Stimulated activated memory B cell treated with anti-CD40 and anti-IgM and Interleukin-4, amounts not matched to agents 10 μg/mL and 1 μg/mL and 100 μg/mL, for 72 hours (primary cell): ENCODE data around the gene SLC25A1.

Experiments
- ATAC-seq: fragments of 150-1000 bp; cut with Tn5 transposase; 2 replicates; pipeline ENCODE4 v1.10.0; 2021
- H3K27ac Mint-ChIP-seq: one replicate; pipeline ENCODE4 v1.8.0; 2022; ENCODE audit warnings: mild to moderate bottlenecking, mixed read lengths
- H3K27me3 Mint-ChIP-seq: one replicate; pipeline ENCODE4 v1.8.0; 2022; ENCODE audit warnings: mixed read lengths
- H3K36me3 Mint-ChIP-seq: one replicate; pipeline ENCODE4 v1.8.0; 2022; ENCODE audit warnings: mixed read lengths
- H3K4me1 Mint-ChIP-seq: one replicate; pipeline ENCODE4 v1.8.0; 2022; ENCODE audit warnings: mixed read lengths
- H3K4me3 Mint-ChIP-seq: one replicate; pipeline ENCODE4 v1.8.0; 2022; ENCODE audit warnings: mild to moderate bottlenecking, moderate library complexity, mixed read lengths
- H3K9me3 Mint-ChIP-seq: one replicate; pipeline ENCODE4 v1.8.0; 2022; ENCODE audit warnings: mixed read lengths

The SLC25A1 gene

GRCh38 chr22:19196841-19197612, 18.5 kb upstream of the SLC25A1 start:
- Mint-ChIP-seq H3K36me3 (no peaks in the 10 kb centered on the region), H3K27ac (no peak overlapping the region), H3K4me1 (peaks cover 14% of the 10 kb centered on the region), H3K27me3 (no peaks in the 10 kb centered on the region), H3K9me3 (no peaks in the 10 kb centered on the region), H3K4me3 (no peak overlapping the region)
- no peak for ATAC-seq

- H3K27me3 Mint-ChIP-seq = no peaks in the 10 kb centered on the region
- no peaks in the 10 kb centered on the region for H3K36me3 Mint-ChIP-seq
- peaks cover 14% of the 10 kb centered on the region for H3K4me1 Mint-ChIP-seq
- H3K9me3 Mint-ChIP-seq = no peaks in the 10 kb centered on the region
- ATAC-seq = peak; percentile 62
- no peak overlapping the region for H3K27ac Mint-ChIP-seq
- H3K4me3 Mint-ChIP-seq = peak overlapping the region; percentile 22
These were observed 17.5 kb upstream of the SLC25A1 start for GRCh38 chr22:19195796-19196731.

GRCh38 chr22:19194766-19195536, 16.4 kb upstream of the SLC25A1 start:
- H3K27ac Mint-ChIP-seq = no peak overlapping the region
- H3K36me3 Mint-ChIP-seq = no peaks in the 10 kb centered on the region
- no peak for ATAC-seq
- no peaks in the 10 kb centered on the region for H3K9me3 Mint-ChIP-seq
- H3K27me3 Mint-ChIP-seq = no peaks in the 10 kb centered on the region
- peaks cover 14% of the 10 kb centered on the region for H3K4me1 Mint-ChIP-seq
- no peak overlapping the region for H3K4me3 Mint-ChIP-seq

DNA sequence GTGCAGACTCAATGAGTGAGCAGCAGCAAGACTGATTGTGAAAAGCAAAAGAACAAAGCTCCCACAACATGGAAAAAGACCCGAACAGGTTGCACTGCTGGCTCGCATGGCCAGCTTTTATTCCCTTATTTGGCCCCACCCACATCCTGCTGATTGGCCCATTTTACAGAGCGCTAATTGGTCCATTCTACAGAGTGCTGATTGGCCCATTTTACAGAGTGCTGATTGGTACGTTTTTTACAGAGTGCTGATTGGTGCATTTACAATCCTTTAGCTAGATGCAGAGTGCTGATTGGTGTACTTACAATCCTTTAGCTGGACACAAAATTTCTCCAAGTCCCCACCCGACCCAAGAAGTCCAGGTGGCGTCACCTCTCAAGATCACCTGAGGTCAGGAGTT, 15.3 kb upstream of the SLC25A1 start:
- H3K9me3 Mint-ChIP-seq = no peaks in the 10 kb centered on the region
- H3K4me1 Mint-ChIP-seq = peaks cover 14% of the 10 kb centered on the region
- H3K27me3 Mint-ChIP-seq = no peaks in the 10 kb centered on the region
- H3K4me3 Mint-ChIP-seq = no peak overlapping the region
- no peaks in the 10 kb centered on the region for H3K36me3 Mint-ChIP-seq
- H3K27ac Mint-ChIP-seq = no peak overlapping the region
- no peak for ATAC-seq

GRCh38 chr22:19187716-19188563, 9.4 kb upstream of the SLC25A1 start:
- no peak overlapping the region for H3K4me3 Mint-ChIP-seq

DNA sequence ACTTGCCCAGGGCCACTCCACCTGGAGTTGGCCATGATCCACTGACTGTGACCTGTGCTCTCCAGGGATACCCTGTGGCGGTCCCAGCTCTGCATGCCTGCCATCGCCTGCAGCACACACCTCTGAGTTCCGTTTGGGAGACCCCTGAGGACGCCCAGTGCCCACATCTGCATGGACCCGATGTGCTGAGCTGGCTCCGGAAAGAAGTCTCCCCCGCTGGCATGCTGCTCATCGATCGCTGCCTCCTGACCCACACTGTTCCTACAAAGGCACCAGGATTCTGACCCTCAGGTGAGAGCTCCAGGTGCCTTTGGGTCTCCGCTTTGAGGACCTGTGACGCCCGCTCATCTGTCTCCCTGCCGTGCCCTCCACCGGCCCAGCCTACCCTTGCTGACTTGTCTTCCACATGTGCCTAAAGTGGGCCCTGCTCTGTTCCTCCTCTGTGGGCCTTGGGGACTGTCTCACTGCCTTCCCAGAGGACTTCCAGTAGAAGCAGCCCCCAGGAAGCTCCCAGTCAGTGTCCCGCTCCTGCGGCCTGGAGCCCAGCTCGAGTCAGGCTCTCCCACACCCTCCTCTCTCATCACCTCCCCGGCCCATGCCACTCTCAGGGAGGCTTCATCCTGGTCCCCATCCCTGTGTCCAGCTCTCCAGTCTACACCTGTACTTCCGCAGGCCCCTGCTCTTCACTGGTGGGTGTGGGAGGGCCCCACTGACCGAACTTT, 5.9 kb upstream of the SLC25A1 start:
- H3K9me3 Mint-ChIP-seq = no peaks in the 10 kb centered on the region
- H3K4me1 Mint-ChIP-seq = peaks cover 23% of the 10 kb centered on the region
- no peaks in the 10 kb centered on the region for H3K27me3 Mint-ChIP-seq
- H3K36me3 Mint-ChIP-seq = no peaks in the 10 kb centered on the region
- H3K27ac Mint-ChIP-seq = no peak overlapping the region
- H3K4me3 Mint-ChIP-seq = no peak overlapping the region
- ATAC-seq = no peak

More at GRCh38 chr22:19187716-19188563, 9.4 kb upstream of the SLC25A1 start:
- no peaks in the 10 kb centered on the region for H3K27me3 Mint-ChIP-seq
- no peaks in the 10 kb centered on the region for H3K4me1 Mint-ChIP-seq
- ATAC-seq = no peak
- no peaks in the 10 kb centered on the region for H3K36me3 Mint-ChIP-seq
- no peak overlapping the region for H3K27ac Mint-ChIP-seq
- H3K9me3 Mint-ChIP-seq = no peaks in the 10 kb centered on the region

- Mint-ChIP-seq H3K27me3 (no peaks in the 10 kb centered on the region), H3K27ac (no peak overlapping the region), H3K4me1 (peaks cover 28% of the 10 kb centered on the region), H3K9me3 (no peaks in the 10 kb centered on the region), H3K36me3 (no peaks in the 10 kb centered on the region), H3K4me3 (no peak overlapping the region)
- no peak for ATAC-seq
These were observed 4.7 kb upstream of the SLC25A1 start for GRCh38 chr22:19183216-19183615.

DNA sequence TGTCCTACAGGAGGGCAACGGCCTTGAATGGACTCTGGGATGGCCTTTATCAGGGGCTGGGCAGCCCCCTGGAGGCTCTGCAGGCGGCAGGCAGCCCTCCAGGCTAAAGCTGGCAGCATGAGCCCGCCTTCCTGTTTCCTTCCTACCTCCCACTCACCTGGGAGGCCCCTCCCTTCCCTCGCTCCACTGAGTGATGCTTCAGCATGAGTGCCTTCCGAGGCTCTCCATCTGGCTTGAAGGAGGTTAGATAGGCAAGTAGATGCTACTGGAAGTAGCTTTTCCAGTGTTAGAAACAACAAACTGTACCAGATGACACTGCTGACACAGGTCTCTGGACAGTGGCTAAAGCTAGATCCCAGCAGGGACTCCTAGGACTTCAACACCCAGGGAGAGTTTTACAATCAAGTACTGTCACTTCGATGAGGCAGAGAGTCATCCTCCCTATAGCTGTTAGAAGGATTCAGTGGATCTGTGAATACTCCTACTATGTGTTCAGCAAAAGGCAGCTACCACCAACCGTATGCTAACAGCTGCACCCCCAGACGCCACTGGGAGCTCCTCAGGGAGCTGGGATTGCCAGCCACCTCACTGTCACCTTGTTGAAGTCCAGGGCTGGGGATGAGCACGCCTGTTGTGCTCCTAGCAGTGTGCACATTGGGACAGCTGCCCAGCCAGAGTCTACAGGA, 4.1 kb upstream of the SLC25A1 start:
- Mint-ChIP-seq H3K27ac (peak overlapping the region; percentile 68), H3K36me3 (no peaks in the 10 kb centered on the region), H3K4me1 (peaks cover 28% of the 10 kb centered on the region), H3K9me3 (no peaks in the 10 kb centered on the region), H3K4me3 (no peak overlapping the region), H3K27me3 (no peaks in the 10 kb centered on the region)
- ATAC-seq = no peak

- no peaks in the 10 kb centered on the region for H3K9me3 Mint-ChIP-seq
- ATAC-seq = no peak
These were observed 3.4 kb upstream of the SLC25A1 start for GRCh38 chr22:19181786-19182471.

DNA sequence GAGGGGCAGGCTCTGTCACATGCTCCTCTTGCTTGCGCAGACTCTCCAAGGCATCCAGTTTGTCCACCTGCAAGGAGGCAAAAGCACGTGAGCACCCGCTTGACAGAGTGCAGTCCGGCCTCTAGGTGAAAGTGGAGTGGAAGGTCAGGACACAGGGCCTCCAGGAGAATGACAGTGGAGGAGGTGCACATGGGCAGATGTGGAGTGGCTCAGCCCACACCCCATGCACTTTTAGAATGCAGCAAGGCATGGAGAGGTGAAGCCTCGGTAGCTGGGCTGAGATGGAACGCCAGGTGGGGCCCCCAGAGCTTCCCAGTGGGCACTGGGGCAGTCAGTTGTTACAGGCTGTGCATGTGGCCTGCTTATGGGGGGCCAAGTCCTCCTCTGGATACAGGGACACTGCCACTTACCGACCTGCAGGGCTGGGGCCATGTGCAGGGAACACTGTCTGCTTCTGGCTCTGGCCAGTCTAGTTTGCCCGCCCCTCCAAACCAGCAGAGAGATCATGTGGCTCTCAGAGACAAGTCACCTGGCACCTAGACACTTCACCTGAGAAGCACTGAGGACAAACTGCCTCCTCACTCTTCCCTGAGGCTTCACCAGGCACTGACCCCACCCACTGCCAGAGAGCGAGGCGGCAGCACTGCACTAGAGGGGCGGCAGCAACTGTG, 2.3 kb upstream of the SLC25A1 start:
- H3K4me1 Mint-ChIP-seq = peaks cover 42% of the 10 kb centered on the region
- ATAC-seq = no peak
- no peaks in the 10 kb centered on the region for H3K36me3 Mint-ChIP-seq
- H3K27ac Mint-ChIP-seq = no peak overlapping the region
- no peaks in the 10 kb centered on the region for H3K27me3 Mint-ChIP-seq
- H3K4me3 Mint-ChIP-seq = no peak overlapping the region
- H3K9me3 Mint-ChIP-seq = no peaks in the 10 kb centered on the region

More at GRCh38 chr22:19181786-19182471, 3.4 kb upstream of the SLC25A1 start:
- Mint-ChIP-seq H3K4me3 (no peak overlapping the region), H3K27me3 (no peaks in the 10 kb centered on the region), H3K27ac (peak overlapping the region; percentile 68), H3K4me1 (peaks cover 32% of the 10 kb centered on the region), H3K36me3 (no peaks in the 10 kb centered on the region)

- Mint-ChIP-seq H3K27ac (no peak overlapping the region), H3K27me3 (no peaks in the 10 kb centered on the region), H3K9me3 (no peaks in the 10 kb centered on the region), H3K36me3 (no peaks in the 10 kb centered on the region), H3K4me3 (no peak overlapping the region), H3K4me1 (peaks cover 49% of the 10 kb centered on the region)
- ATAC-seq = no peak
These were observed 1.7 kb upstream of the SLC25A1 start for GRCh38 chr22:19180234-19180633.

- no peaks in the 10 kb centered on the region for H3K27me3 Mint-ChIP-seq
- H3K27ac Mint-ChIP-seq = peak overlapping the region; percentile 60
- H3K4me3 Mint-ChIP-seq = peak overlapping the region; percentile 77
- ATAC-seq = peak; percentile 64
- H3K4me1 Mint-ChIP-seq = peaks cover 55% of the 10 kb centered on the region
- H3K9me3 Mint-ChIP-seq = no peaks in the 10 kb centered on the region
- no peaks in the 10 kb centered on the region for H3K36me3 Mint-ChIP-seq
These were observed 1.0 kb upstream of the SLC25A1 start for GRCh38 chr22:19179497-19180048.
